DMS153 treated with DMSO at 0.1 percent for 48 hours (cell line): ENCODE measurements around the gene SNAP91.
"Not testable (repeated sequence)": the region's sequence is repeated elsewhere in the genome, so short reads cannot be mapped to it uniquely, and the experiment has no call there.

Experiments
- DNase-seq: peaks from one replicate; lab custom pipeline; 2025; ENCODE audit not compliant: unreplicated experiment; lab: John Stamatoyannopoulos, UW

SNAP91 gene

DNA sequence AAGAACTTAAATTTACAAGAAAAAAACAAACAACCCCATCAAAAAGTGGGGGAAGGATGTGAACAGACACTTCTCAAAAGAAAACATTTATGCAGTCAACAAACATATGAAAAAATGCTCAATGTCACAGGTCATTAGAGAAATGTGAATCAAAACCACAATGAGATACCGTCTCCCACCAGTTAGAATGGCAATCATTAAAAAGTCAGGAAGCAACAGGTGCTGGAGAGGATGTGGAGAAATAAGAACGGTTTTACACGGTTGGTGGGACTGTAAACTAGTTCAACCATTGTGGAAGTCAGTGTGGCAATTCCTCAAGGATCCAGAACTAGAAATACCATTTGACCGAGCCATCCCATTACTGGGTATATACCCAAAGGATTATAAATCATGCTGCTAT lies 157.2 kb downstream of the SNAP91 start:
- not testable (repeated sequence) for DNase-seq

DNA sequence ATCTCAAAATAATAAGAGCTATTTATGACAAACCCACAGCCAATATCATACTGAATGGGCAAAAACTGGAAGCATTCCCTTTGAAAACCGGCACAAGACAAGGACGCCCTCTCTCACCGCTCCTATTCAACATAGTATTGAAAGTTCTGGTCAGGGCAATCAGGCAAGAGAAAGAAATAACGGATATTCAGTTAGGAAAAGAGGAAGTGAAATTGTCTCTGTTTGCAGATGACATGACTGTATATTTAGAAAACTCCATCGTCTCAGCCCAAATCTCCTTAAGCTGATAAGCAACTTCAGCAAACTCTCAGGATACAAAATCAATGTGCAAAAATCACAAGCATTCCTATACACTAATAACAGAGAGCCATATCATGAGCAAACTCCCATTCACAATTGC lies 158.4 kb downstream of the SNAP91 start:
- DNase-seq, result not testable (repeated sequence)

DNA sequence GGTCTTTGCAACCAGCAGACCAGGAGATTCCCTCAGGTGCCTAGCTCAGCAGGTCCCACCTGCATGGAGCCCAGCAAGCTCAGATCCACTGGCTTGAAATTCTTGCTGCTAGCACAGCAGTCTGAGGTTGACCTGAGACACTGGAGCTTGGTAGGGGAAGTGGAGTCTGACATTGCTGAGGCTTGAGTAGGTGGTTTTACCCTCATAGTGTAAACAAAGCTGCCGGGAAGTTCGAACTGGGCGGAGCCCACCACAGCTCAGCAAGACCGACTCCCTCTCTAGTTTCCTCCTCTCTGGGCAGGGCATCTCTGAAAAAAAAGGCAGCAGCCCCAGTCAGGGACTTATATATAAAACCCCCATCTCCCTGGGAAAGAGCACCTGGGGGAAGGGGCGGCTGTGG lies 162.3 kb downstream of the SNAP91 start:
- DNase-seq, result no peak

GRCh38 chr6:83539678-83540077 lies 169.2 kb downstream of the SNAP91 start:
- no peak for DNase-seq

DNA sequence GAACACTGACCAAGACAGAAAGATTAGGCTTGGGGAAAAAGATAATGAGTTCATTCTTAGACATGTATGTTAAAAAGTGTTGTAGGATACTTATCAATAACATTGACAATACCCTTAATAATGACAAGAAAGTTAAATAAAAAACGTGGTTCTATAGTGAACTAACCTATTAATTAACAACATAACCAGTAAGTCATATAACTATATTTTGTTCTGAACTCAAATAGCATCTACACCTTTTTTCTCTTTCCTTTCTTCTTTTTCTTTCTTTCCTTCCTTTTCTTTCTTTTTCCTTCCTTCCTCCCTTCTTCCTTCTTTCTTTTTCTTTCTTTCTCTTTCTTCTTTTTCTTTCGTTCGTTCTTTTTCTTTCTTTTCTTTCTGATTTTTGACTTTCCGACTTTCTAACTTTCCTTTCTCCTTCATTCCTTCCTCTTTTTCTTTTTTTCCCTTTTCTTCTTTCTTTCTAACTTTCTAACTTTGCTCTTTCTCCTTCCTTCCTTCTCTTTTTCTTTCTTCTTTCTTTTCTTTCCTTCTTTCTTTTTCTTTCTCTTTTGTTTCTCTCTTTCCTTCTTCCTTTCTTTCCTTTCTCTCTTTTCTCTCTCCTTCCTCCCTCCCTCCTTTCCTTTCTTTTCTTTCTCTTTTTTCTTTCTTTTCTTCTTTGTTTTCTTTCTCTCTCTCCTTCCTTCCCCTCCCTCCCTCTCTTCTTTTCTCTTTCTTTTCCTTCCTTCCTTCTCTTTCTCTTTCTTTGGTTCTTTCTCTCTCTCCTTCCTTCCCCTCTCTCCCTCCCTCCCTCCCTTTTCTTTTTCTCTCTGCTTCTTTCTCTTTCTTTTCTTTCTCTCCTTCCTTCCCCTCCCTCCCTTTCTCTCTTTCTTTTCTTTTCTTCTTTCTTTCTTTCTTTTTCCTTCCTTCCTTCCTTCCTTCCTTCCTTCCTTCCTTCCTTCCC lies 172.0 kb downstream of the SNAP91 start:
- no peak for DNase-seq

DNA sequence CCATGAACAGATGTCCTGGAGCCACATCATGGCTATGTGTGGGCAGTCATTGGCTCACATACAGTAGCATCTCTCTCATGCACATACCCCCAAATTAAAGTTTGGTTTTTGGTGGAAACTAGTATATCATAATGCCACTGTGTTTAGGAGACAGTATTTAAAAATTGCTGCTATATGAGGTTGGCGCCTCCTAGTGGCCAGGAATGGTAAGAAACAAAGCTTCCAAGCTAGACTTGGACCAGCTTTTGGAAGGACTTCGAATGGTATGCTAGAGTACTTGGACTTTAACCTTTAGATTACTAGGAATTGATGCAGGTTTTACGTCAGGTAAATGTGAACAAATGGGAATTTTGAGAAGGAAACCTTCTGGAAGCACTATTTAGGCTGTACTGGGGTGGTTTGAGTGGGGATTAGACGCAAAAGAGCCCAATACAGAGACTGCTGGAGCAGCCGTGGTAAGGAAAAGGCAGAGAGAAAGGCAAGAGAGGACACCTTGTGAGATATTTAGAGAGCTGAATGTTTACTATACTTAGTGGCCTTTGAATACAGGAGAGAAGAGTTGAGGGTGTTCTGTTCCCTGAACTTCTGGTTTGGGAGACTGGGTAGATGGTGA lies 172.8 kb downstream of the SNAP91 start:
- DNase-seq, result no peak

- no peak for DNase-seq
Measured at GRCh38 chr6:83518816-83519480, 190.0 kb downstream of the SNAP91 start.

- no peak for DNase-seq
Measured at GRCh38 chr6:83517500-83517899, 191.4 kb downstream of the SNAP91 start.

DNA sequence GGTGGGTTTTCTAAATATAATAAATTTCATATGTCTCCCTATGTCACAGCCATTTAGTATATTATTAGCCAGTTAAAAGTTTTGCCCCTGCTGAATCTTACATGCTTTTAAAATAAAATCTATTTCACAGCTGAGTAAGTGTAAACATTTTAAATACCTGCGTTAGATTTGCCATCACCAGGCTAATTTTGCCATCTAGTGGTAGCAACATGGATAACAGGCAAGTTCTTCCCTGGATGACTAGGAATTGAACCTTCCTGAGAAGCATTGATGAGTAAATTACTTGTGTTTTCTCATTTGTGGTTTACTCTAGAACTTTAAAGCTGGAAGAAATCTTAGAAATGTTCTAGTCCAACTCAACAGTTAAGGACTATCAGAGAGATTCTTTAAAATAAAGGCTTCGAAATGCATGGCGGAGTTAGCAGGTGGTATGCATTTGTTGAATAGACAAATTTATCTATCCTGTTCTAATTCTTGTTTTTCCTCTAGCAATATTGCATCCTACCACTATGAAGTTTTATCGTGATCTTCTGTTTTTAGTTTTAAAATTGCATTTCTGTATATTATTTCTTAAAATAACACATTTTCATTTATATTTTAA lies 193.9 kb downstream of the SNAP91 start:
- peak; percentile 57 for DNase-seq

- no peak for DNase-seq
Measured at GRCh38 chr6:83514466-83514865, 194.4 kb downstream of the SNAP91 start.

DNA sequence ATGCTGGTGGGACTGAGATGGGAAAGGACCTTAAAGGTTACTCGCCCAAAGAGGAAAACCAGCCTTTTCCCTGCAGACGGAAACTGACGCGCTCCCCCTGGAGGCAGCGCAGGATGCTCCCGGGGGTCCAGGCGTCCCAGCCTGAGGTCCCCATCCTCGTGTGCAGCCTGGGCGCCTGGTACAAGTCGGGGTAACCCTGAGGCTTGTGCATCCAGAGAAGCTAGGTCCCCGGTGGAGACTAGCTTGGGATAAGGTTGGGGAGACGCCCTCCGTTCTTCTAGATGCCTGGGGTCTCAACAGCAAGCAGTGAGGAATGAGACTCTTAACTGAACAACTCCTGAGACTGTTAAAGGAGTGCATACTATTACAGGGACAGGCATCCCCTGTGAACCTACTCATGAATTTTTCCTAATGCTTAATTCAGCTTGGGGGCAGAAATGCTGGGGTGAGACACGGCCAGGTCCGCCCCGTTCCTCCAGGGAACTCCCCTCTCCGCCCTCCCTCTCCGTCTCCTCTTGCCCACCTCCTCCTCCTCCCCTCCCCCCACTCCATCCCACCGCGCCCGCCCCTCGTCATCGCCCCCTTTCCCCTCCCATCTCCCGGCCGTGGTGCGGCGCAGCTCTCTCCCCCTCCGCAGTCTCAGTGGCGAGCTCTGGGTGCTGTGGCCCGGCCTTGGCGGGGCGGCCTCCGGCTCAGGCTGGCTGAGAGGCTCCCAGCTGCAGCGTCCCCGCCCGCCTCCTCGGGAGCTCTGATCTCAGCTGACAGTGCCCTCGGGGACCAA lies 196.8 kb downstream of the SNAP91 start, which contains the start of gene PRSS35:
Gene PRSS35 (plus strand): TSS at position 634 of the 781 bp plus-strand sequence. CDS start 10,908 bp downstream, outside the sequence.
- peak; percentile 43 for DNase-seq

DNA sequence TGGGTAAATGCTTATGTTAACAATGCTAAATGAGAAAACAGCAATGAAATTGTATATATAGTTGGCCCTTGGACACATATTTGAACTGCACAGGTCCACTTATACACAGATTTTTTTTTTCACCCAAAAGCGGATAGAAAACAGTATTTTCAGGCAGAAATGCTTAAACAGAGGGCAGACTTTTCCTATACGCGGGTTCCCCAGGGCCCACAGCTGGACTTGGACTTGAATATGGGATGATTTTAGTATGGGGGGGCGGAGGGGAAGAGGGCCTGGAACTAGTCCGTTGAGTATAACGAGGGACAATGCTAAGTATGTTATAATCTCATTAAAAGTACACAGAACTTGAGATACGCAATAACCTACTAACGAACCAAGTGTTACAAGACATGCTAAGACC lies 197.6 kb downstream of the SNAP91 start:
- no peak for DNase-seq

DNA sequence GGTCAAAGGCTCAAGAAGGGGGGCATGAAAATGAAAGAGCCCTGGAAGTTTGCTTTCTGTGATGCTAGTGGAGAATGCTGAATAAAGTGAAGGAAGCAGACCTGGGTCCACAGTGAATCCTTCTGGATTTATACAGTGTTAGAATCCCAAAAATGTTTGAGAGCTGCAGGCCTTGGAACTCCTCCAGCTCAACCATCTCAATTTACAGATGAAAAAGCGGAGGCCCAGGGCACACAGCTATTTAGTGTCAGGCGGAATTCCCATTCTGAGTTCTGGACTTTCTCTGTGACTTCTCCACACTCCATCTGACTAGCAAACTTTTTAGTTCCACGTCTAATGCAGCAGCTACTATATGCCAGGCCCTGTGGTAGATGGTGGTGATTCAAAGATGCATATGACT lies 198.1 kb downstream of the SNAP91 start:
- DNase-seq, result no peak

GRCh38 chr6:83509441-83509840 lies 199.5 kb downstream of the SNAP91 start:
- DNase-seq, result no peak

DNA sequence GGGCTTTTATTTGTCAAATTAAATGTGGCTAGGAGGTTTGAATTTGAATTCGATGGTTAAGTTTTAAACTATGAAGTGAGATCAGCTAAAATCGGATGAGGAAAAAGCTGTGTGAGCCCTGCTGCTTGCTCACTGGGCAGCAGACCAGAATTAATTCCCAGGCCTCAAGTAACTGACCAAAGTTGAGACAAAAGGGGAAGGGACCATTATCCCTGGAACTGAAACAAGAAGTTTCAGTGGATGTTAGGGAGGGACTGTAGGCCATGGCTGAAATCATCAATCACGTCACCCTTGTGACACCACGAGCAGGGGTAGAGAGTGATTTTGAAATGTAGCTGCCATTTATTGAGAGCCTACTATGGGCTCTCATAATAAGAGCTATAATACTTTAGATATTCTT lies 203.5 kb downstream of the SNAP91 start:
- DNase-seq, result no peak
